H7 (cell line): ENCODE measurements around the gene MYCBP2. TPM values are rescaled to one million over a fixed set of nuclear protein-coding genes. Genes with fewer than 3 reads are reported as not detected.
"Not testable (repeated sequence)": the region's sequence is repeated elsewhere in the genome, so short reads cannot be mapped to it uniquely, and the experiment has no call there.

Source experiments
- DNase-seq: peaks from one replicate; pipeline ENCODE4 v3.0.0; 2012
- H3K27me3 ChIP-seq: 2 replicates; pipeline ENCODE4 v1.6.0; 2011; ENCODE audit warnings: mild to moderate bottlenecking, low read length; ENCODE audit not compliant: control insufficient read depth, insufficient read depth
- H3K36me3 ChIP-seq: replicated peaks from 2 replicates; pipeline ENCODE4 v1.5.1; 2011; ENCODE audit warnings: low read length; ENCODE audit not compliant: control insufficient read depth, insufficient read depth
- H3K4me3 ChIP-seq: 2 replicates; pipeline ENCODE4 v1.5.1; 2011; ENCODE audit warnings: low read depth, mild to moderate bottlenecking, control low read depth, low read length, moderate library complexity; ENCODE audit not compliant: insufficient read depth
- total RNA-seq: library from RNA; depleted of rRNA; stranded (reverse); fragments of >200 nt; shearing (Covaris generic); gene quantifications from 2 replicates; pipeline ENCODE4 v1.2.3, GENCODE V29; 2014

Gene MYCBP2
- total RNA-seq, 1 experiment from 2014 or later: 18.3 TPM

GRCh38 chr13:77233159-77233558, 93.7 kb downstream of the MYCBP2 start:
- no peak overlapping the region for H3K4me3 ChIP-seq
- H3K27me3 ChIP-seq: no peaks in the 10 kb centered on the region
- no peak for DNase-seq
- no peaks in the 10 kb centered on the region for H3K36me3 ChIP-seq

- no peaks in the 10 kb centered on the region for H3K27me3 ChIP-seq
- H3K36me3 ChIP-seq: no peaks in the 10 kb centered on the region
- no peak overlapping the region for H3K4me3 ChIP-seq
- DNase-seq: no peak
Measured at GRCh38 chr13:77230560-77230959, 96.3 kb downstream of the MYCBP2 start.

- Histone ChIP-seq H3K4me3 (no peak overlapping the region), H3K36me3 (no peaks in the 10 kb centered on the region; the same call in 1 of the 2 replicates), H3K27me3 (no peaks in the 10 kb centered on the region)
- no peak for DNase-seq
Measured at GRCh38 chr13:77225946-77226345, 100.9 kb downstream of the MYCBP2 start.

GRCh38 chr13:77222909-77223308, 104.0 kb downstream of the MYCBP2 start:
- Histone ChIP-seq H3K27me3 (no peaks in the 10 kb centered on the region), H3K36me3 (no peaks in the 10 kb centered on the region; the same call in 1 of the 2 replicates), H3K4me3 (no peak overlapping the region)
- no peak for DNase-seq

GRCh38 chr13:77222000-77222690, 104.7 kb downstream of the MYCBP2 start:
- Histone ChIP-seq H3K36me3 (no peaks in the 10 kb centered on the region; the same call in 1 of the 2 replicates), H3K4me3 (no peak overlapping the region), H3K27me3 (no peaks in the 10 kb centered on the region)
- DNase-seq: no peak

- no peaks in the 10 kb centered on the region for H3K27me3 ChIP-seq
- no peak overlapping the region for H3K4me3 ChIP-seq
- DNase-seq: no peak
- no peaks in the 10 kb centered on the region; the same call in 1 of the 2 replicates for H3K36me3 ChIP-seq
Measured at GRCh38 chr13:77219401-77219800, 107.5 kb downstream of the MYCBP2 start.

GRCh38 chr13:77218274-77218673, 108.6 kb downstream of the MYCBP2 start:
- no peaks in the 10 kb centered on the region; the same call in 1 of the 2 replicates for H3K36me3 ChIP-seq
- no peak for DNase-seq
- H3K27me3 ChIP-seq: no peaks in the 10 kb centered on the region
- no peak overlapping the region for H3K4me3 ChIP-seq

GRCh38 chr13:77215543-77215942, 111.4 kb downstream of the MYCBP2 start:
- DNase-seq: no peak
- Histone ChIP-seq H3K4me3 (no peak overlapping the region), H3K27me3 (no peaks in the 10 kb centered on the region), H3K36me3 (no peaks in the 10 kb centered on the region; the same call in 1 of the 2 replicates)

GRCh38 chr13:77213644-77214043, 113.2 kb downstream of the MYCBP2 start:
- no peak overlapping the region for H3K4me3 ChIP-seq
- H3K36me3 ChIP-seq: no peaks in the 10 kb centered on the region; the same call in 1 of the 2 replicates
- DNase-seq: no peak
- H3K27me3 ChIP-seq: no peaks in the 10 kb centered on the region

GRCh38 chr13:77207943-77208342, 119.0 kb downstream of the MYCBP2 start:
- Histone ChIP-seq H3K36me3 (no peaks in the 10 kb centered on the region; the same call in none of the 2 replicates), H3K4me3 (no peak overlapping the region), H3K27me3 (no peaks in the 10 kb centered on the region)
- no peak for DNase-seq

GRCh38 chr13:77198995-77199394, 127.9 kb downstream of the MYCBP2 start:
- not testable (repeated sequence) for H3K4me3 ChIP-seq, H3K27me3 ChIP-seq, DNase-seq, H3K36me3 ChIP-seq

- no peaks in the 10 kb centered on the region for H3K36me3 ChIP-seq
- no peak for DNase-seq
- no peak overlapping the region for H3K4me3 ChIP-seq
- no peaks in the 10 kb centered on the region for H3K27me3 ChIP-seq
Measured at GRCh38 chr13:77196052-77196618, 130.8 kb downstream of the MYCBP2 start.

GRCh38 chr13:77190349-77190958, 136.4 kb downstream of the MYCBP2 start:
- Histone ChIP-seq H3K27me3 (no peaks in the 10 kb centered on the region), H3K4me3 (no peak overlapping the region), H3K36me3 (no peaks in the 10 kb centered on the region)
- no peak for DNase-seq

- DNase-seq: no peak
- Histone ChIP-seq H3K4me3 (no peak overlapping the region), H3K27me3 (no peaks in the 10 kb centered on the region), H3K36me3 (no peaks in the 10 kb centered on the region; the same call in 1 of the 2 replicates)
Measured at GRCh38 chr13:77185721-77186120, 141.2 kb downstream of the MYCBP2 start.

- Histone ChIP-seq H3K36me3 (peaks cover 3% of the 10 kb centered on the region), H3K4me3 (no peak overlapping the region), H3K27me3 (no peaks in the 10 kb centered on the region)
- no peak for DNase-seq
Measured at GRCh38 chr13:77184455-77184854, 142.4 kb downstream of the MYCBP2 start.
